Colon (tissue), 2 donors: ENCODE data around the gene S100Z.

Experiments used
- FAIRE-seq: peaks from 2 replicates; lab custom pipeline; 2012; peaks lifted over from hg19 to GRCh38; lab: Jason Lieb, UNC
- donor health status: control.
- donor health status: control.

The S100Z gene

GRCh38 chr5:76953551-76954382 is 104.0 kb downstream of the S100Z start:
- FAIRE-seq: no peak

- FAIRE-seq: no peak
These were observed 104.6 kb downstream of the S100Z start for GRCh38 chr5:76954383-76954763.

- no peak for FAIRE-seq
These were observed 106.2 kb downstream of the S100Z start for GRCh38 chr5:76956033-76956432.

- FAIRE-seq: no peak
These were observed 109.4 kb downstream of the S100Z start for GRCh38 chr5:76958991-76959767.

GRCh38 chr5:76960004-76960625 is 110.3 kb downstream of the S100Z start:
- no peak for FAIRE-seq

GRCh38 chr5:76964060-76964459 is 114.2 kb downstream of the S100Z start:
- FAIRE-seq: no peak
